ENCODE results near the gene OPRM1.

The OPRM1 gene

GRCh38 chr6:154223296-154223695, 184.3 kb downstream of the OPRM1 start:
- TF ChIP-seq REST (IDR thresholded peaks at IDR 0.05; ENCODE audit: insufficient replicate concordance, low read depth) = no peak
- no peak for DNase-seq (ENCODE audit: low read depth in 1 of 2, low spot score in 1 of 2)
- Histone ChIP-seq H3K27me3 (ENCODE audit: insufficient read depth, poor library complexity, severe bottlenecking) (no peaks in the 10 kb centered on the region), H3K4me3 (replicated peaks; ENCODE audit: insufficient read depth, low read length) (no peak overlapping the region), H3K27ac (replicated peaks) (no peak overlapping the region)

- Histone ChIP-seq H3K27ac (replicated peaks) (no peak overlapping the region), H3K4me3 (replicated peaks; ENCODE audit: insufficient read depth, low read length) (no peak overlapping the region), H3K27me3 (ENCODE audit: insufficient read depth, poor library complexity, severe bottlenecking) (no peaks in the 10 kb centered on the region)
- no peak for TF ChIP-seq POLR2AphosphoS5 (IDR thresholded peaks at IDR 0.05; ENCODE audit: low read depth)
- no peak for TF ChIP-seq SPI1 (IDR thresholded peaks at IDR 0.05; ENCODE audit: borderline replicate concordance, low read depth)
- TF ChIP-seq CTCF (IDR thresholded peaks at IDR 0.05; ENCODE audit: insufficient read depth, low read length) = no peak
- no peak for TF ChIP-seq GABPA (IDR thresholded peaks at IDR 0.05; ENCODE audit: low read depth)
- no peak for TF ChIP-seq REST (IDR thresholded peaks at IDR 0.05; ENCODE audit: insufficient replicate concordance, low read depth)
- DNase-seq (ENCODE audit: low read depth in 1 of 2, low spot score in 1 of 2) = no peak
Measured at GRCh38 chr6:154226461-154226860, 187.4 kb downstream of the OPRM1 start.

DNA sequence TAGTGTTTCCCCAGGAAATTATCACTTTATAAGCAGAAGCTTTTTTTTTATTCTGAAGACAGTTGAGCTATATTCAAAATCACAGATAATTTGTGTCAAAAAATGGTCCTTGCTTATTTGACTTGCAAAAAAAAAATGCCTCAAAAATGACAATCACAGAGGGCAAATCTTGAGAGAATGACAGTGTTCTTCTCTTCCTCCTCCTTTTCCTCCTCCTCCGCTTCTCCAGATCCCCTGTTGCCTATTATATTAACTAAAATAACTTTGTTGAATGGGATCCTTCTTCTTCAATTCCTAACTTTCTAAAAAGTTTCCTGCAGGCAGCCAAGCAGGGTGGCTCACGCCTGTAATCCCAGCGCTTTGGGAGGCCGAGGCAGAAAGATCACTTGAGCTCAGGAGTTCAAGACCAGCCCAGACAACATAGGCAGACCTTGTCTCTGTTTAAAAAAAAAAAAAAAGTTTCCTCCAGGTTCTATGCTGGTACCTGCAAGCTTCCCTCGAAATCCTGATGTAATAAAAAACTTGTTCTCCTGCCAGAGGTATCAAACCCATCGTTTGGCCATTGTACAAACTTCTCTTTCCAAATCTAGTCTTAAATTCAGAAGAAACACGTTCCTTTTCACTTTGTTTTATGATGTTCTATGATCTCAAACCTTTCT, 189.0 kb downstream of the OPRM1 start:
- Histone ChIP-seq H3K27me3 (ENCODE audit: insufficient read depth, poor library complexity, severe bottlenecking) (no peaks in the 10 kb centered on the region), H3K4me3 (replicated peaks; ENCODE audit: insufficient read depth, low read length) (no peak overlapping the region), H3K27ac (replicated peaks) (no peak overlapping the region)
- no peak for TF ChIP-seq REST (IDR thresholded peaks at IDR 0.05; ENCODE audit: insufficient replicate concordance, low read depth)
- no peak for TF ChIP-seq GABPA (IDR thresholded peaks at IDR 0.05; ENCODE audit: low read depth)
- no peak for TF ChIP-seq POLR2AphosphoS5 (IDR thresholded peaks at IDR 0.05; ENCODE audit: low read depth)
- TF ChIP-seq SPI1 (IDR thresholded peaks at IDR 0.05; ENCODE audit: borderline replicate concordance, low read depth) = no peak
- no peak for TF ChIP-seq CTCF (IDR thresholded peaks at IDR 0.05; ENCODE audit: insufficient read depth, low read length)
- DNase-seq (ENCODE audit: low read depth in 1 of 2, low spot score in 1 of 2) = no peak

Data from HL-60 (cell line).